Measurements from ENCODE around the gene CBLC. TPM values are rescaled to one million over a fixed set of nuclear protein-coding genes. Genes with fewer than 3 reads are reported as not detected.

The CBLC gene
- polyA plus RNA-seq = 49.5 TPM
- long read RNA-seq, donor 1, transcript CBLC-201 (11 exons, 1,579 nt) = major isoform, 6 of 14 reads
- long read RNA-seq, donor 1, partial matches to known transcripts = 7 of 14 reads
- long read RNA-seq, donor 1, other reads (novel, unspliced or antisense) = 0 of 14 reads
- long read RNA-seq, donor 2, transcript CBLC-201 (11 exons, 1,579 nt) = major isoform, 15 of 25 reads
- long read RNA-seq, donor 2, partial matches to known transcripts = 9 of 25 reads
- long read RNA-seq, donor 2, other reads (novel, unspliced or antisense) = 0 of 25 reads
- long read RNA-seq, donor 3, transcript CBLC-201 (11 exons, 1,579 nt) = major isoform, 18 of 47 reads
- long read RNA-seq, donor 3, partial matches to known transcripts = 29 of 47 reads
- long read RNA-seq, donor 3, other reads (novel, unspliced or antisense) = 0 of 47 reads
- long read RNA-seq, donor 4, partial matches to known transcripts = 5 of 7 reads
- long read RNA-seq, donor 4, other reads (novel, unspliced or antisense) = 0 of 7 reads
- long read RNA-seq, donor 5, partial matches to known transcripts = 0 of 4 reads
- long read RNA-seq, donor 5, other reads (novel, unspliced or antisense) = 0 of 4 reads
- long read RNA-seq, donor 6, transcript CBLC-201 (11 exons, 1,579 nt) = major isoform, 7 of 20 reads
- long read RNA-seq, donor 6, partial matches to known transcripts = 12 of 20 reads
- long read RNA-seq, donor 6, other reads (novel, unspliced or antisense) = 0 of 20 reads
- long read RNA-seq, donor 7, transcript CBLC-201 (11 exons, 1,579 nt) = major isoform, 6 of 6 reads
- long read RNA-seq, donor 7, partial matches to known transcripts = 0 of 6 reads
- long read RNA-seq, donor 7, other reads (novel, unspliced or antisense) = 0 of 6 reads
- long read RNA-seq, donor 8, transcript CBLC-201 (11 exons, 1,579 nt) = major isoform, 17 of 41 reads
- long read RNA-seq, donor 8, partial matches to known transcripts = 21 of 41 reads
- long read RNA-seq, donor 8, other reads (novel, unspliced or antisense) = 0 of 41 reads
- long read RNA-seq, donor 9, transcript CBLC-201 (11 exons, 1,579 nt) = major isoform, 8 of 10 reads
- long read RNA-seq, donor 9, partial matches to known transcripts = 0 of 10 reads
- long read RNA-seq, donor 9, other reads (novel, unspliced or antisense) = 0 of 10 reads
- long read RNA-seq, donor 10, transcript CBLC-201 (11 exons, 1,579 nt) = major isoform, 13 of 31 reads
- long read RNA-seq, donor 10, partial matches to known transcripts = 17 of 31 reads
- long read RNA-seq, donor 10, other reads (novel, unspliced or antisense) = 0 of 31 reads
- long read RNA-seq, donor 11, transcript CBLC-201 (11 exons, 1,579 nt) = major isoform, 6 of 11 reads
- long read RNA-seq, donor 11, partial matches to known transcripts = 5 of 11 reads
- long read RNA-seq, donor 11, other reads (novel, unspliced or antisense) = 0 of 11 reads

- no CpG with 5 or more reads among the region's 47 CpGs for WGBS (ENCODE audit: insufficient coverage, low lambda C conversion rate)
- H3K27ac ChIP-seq (ENCODE audit: low read length) = peak within 1 kb of the TSS; percentile 99
- H3K4me3 ChIP-seq (ENCODE audit: low read length) = peak within 1 kb of the TSS; percentile 66
- peaks cover 12% of the 10 kb centered on the region for H3K36me3 ChIP-seq (ENCODE audit: control insufficient read depth, insufficient read depth, low read length)
- DNase-seq = peak; percentile 91 to 94
- no peaks in the 10 kb centered on the region for H3K27me3 ChIP-seq (ENCODE audit: control insufficient read depth, insufficient read depth, low read length)
- no peaks in the 10 kb centered on the region for H3K9me3 ChIP-seq (ENCODE audit: control insufficient read depth, low read depth, low read length)
- H3K4me1 ChIP-seq (ENCODE audit: control insufficient read depth, insufficient read depth, low read length) = peaks cover 35% of the 10 kb centered on the region
Measured at GRCh38 chr19:44777715-44778347, at the start of gene CBLC. Gene CBLC (plus strand): TSS chr19:44777890. CDS start chr19:44777932, 42 bp downstream.

- no peaks in the 10 kb centered on the region for H3K27me3 ChIP-seq (ENCODE audit: control insufficient read depth, insufficient read depth, low read length)
- H3K4me1 ChIP-seq (ENCODE audit: control insufficient read depth, insufficient read depth, low read length) = peaks cover 32% of the 10 kb centered on the region
- no peak overlapping the region for H3K27ac ChIP-seq (ENCODE audit: low read length)
- H3K9me3 ChIP-seq (ENCODE audit: control insufficient read depth, low read depth, low read length) = no peaks in the 10 kb centered on the region
- no peak overlapping the region for H3K4me3 ChIP-seq (ENCODE audit: low read length)
- H3K36me3 ChIP-seq (ENCODE audit: control insufficient read depth, insufficient read depth, low read length) = no peaks in the 10 kb centered on the region
- WGBS (ENCODE audit: insufficient coverage, low lambda C conversion rate) = no CpG with 5 or more reads among the region's 6 CpGs
- no peak for DNase-seq
Measured at GRCh38 chr19:44728178-44728577, 49.5 kb upstream of the CBLC start.

GRCh38 chr19:44729516-44730033 is 48.1 kb upstream of the CBLC start:
- H3K36me3 ChIP-seq (ENCODE audit: control insufficient read depth, insufficient read depth, low read length) = no peaks in the 10 kb centered on the region
- no peak overlapping the region for H3K27ac ChIP-seq (ENCODE audit: low read length)
- H3K4me3 ChIP-seq (ENCODE audit: low read length) = no peak overlapping the region
- peaks cover 18% of the 10 kb centered on the region for H3K4me1 ChIP-seq (ENCODE audit: control insufficient read depth, insufficient read depth, low read length)
- no peaks in the 10 kb centered on the region for H3K27me3 ChIP-seq (ENCODE audit: control insufficient read depth, insufficient read depth, low read length)
- DNase-seq = no peak
- WGBS (ENCODE audit: insufficient coverage, low lambda C conversion rate) = 100% methylated on average over 2 of the region's 8 CpGs
- H3K9me3 ChIP-seq (ENCODE audit: control insufficient read depth, low read depth, low read length) = no peaks in the 10 kb centered on the region

- no peaks in the 10 kb centered on the region for H3K36me3 ChIP-seq (ENCODE audit: control insufficient read depth, insufficient read depth, low read length)
- H3K27me3 ChIP-seq (ENCODE audit: control insufficient read depth, insufficient read depth, low read length) = no peaks in the 10 kb centered on the region
- no peak overlapping the region for H3K4me3 ChIP-seq (ENCODE audit: low read length)
- H3K9me3 ChIP-seq (ENCODE audit: control insufficient read depth, low read depth, low read length) = no peaks in the 10 kb centered on the region
- DNase-seq = no peak
- WGBS (ENCODE audit: insufficient coverage, low lambda C conversion rate) = no CpG with 5 or more reads among the region's 5 CpGs
- H3K4me1 ChIP-seq (ENCODE audit: control insufficient read depth, insufficient read depth, low read length) = peaks cover 7% of the 10 kb centered on the region
- H3K27ac ChIP-seq (ENCODE audit: low read length) = no peak overlapping the region
Measured at GRCh38 chr19:44731081-44731480, 46.6 kb upstream of the CBLC start.

- Histone ChIP-seq H3K27ac (ENCODE audit: low read length) (no peak overlapping the region), H3K36me3 (ENCODE audit: control insufficient read depth, insufficient read depth, low read length) (no peaks in the 10 kb centered on the region), H3K4me1 (ENCODE audit: control insufficient read depth, insufficient read depth, low read length) (peaks cover 4% of the 10 kb centered on the region), H3K9me3 (ENCODE audit: control insufficient read depth, low read depth, low read length) (no peaks in the 10 kb centered on the region), H3K4me3 (ENCODE audit: low read length) (no peak overlapping the region), H3K27me3 (ENCODE audit: control insufficient read depth, insufficient read depth, low read length) (no peaks in the 10 kb centered on the region)
- no CpG with 5 or more reads among the region's 5 CpGs for WGBS (ENCODE audit: insufficient coverage, low lambda C conversion rate)
- DNase-seq = no peak
Measured at GRCh38 chr19:44731622-44732021, 46.1 kb upstream of the CBLC start.

GRCh38 chr19:44732235-44733014 is 45.3 kb upstream of the CBLC start:
- Histone ChIP-seq H3K4me3 (ENCODE audit: low read length) (no peak overlapping the region), H3K27ac (ENCODE audit: low read length) (no peak overlapping the region), H3K9me3 (ENCODE audit: control insufficient read depth, low read depth, low read length) (no peaks in the 10 kb centered on the region), H3K4me1 (ENCODE audit: control insufficient read depth, insufficient read depth, low read length) (no peaks in the 10 kb centered on the region), H3K36me3 (ENCODE audit: control insufficient read depth, insufficient read depth, low read length) (no peaks in the 10 kb centered on the region), H3K27me3 (ENCODE audit: control insufficient read depth, insufficient read depth, low read length) (no peaks in the 10 kb centered on the region)
- peak in 1 of 2 donors; percentile 0 for DNase-seq
- WGBS (ENCODE audit: insufficient coverage, low lambda C conversion rate) = 70% methylated on average over 2 of the region's 11 CpGs

- Histone ChIP-seq H3K27me3 (ENCODE audit: control insufficient read depth, insufficient read depth, low read length) (no peaks in the 10 kb centered on the region), H3K9me3 (ENCODE audit: control insufficient read depth, low read depth, low read length) (no peaks in the 10 kb centered on the region), H3K4me1 (ENCODE audit: control insufficient read depth, insufficient read depth, low read length) (peaks cover 7% of the 10 kb centered on the region), H3K4me3 (ENCODE audit: low read length) (no peak overlapping the region), H3K36me3 (ENCODE audit: control insufficient read depth, insufficient read depth, low read length) (no peaks in the 10 kb centered on the region), H3K27ac (ENCODE audit: low read length) (no peak overlapping the region)
- no CpG with 5 or more reads among the region's 1 CpG for WGBS (ENCODE audit: insufficient coverage, low lambda C conversion rate)
- DNase-seq = no peak
Measured at GRCh38 chr19:44734357-44734756, 43.3 kb upstream of the CBLC start.

- DNase-seq = no peak
- Histone ChIP-seq H3K27ac (ENCODE audit: low read length) (no peak overlapping the region), H3K36me3 (ENCODE audit: control insufficient read depth, insufficient read depth, low read length) (no peaks in the 10 kb centered on the region), H3K4me1 (ENCODE audit: control insufficient read depth, insufficient read depth, low read length) (peaks cover 8% of the 10 kb centered on the region), H3K27me3 (ENCODE audit: control insufficient read depth, insufficient read depth, low read length) (no peaks in the 10 kb centered on the region), H3K9me3 (ENCODE audit: control insufficient read depth, low read depth, low read length) (no peaks in the 10 kb centered on the region), H3K4me3 (ENCODE audit: low read length) (no peak overlapping the region)
- no CpG with 5 or more reads among the region's 5 CpGs for WGBS (ENCODE audit: insufficient coverage, low lambda C conversion rate)
Measured at GRCh38 chr19:44735011-44735410, 42.7 kb upstream of the CBLC start.

Data from large intestine (tissue), 12 donors.